ENCODE results near the gene STX16.

The STX16 gene, protein sequence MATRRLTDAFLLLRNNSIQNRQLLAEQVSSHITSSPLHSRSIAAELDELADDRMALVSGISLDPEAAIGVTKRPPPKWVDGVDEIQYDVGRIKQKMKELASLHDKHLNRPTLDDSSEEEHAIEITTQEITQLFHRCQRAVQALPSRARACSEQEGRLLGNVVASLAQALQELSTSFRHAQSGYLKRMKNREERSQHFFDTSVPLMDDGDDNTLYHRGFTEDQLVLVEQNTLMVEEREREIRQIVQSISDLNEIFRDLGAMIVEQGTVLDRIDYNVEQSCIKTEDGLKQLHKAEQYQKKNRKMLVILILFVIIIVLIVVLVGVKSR

GRCh38 chr20:58650776-58651558 is at the start of gene STX16:
STX16 (plus strand) TSS chr20:58651283; CDS start chr20:58652007, 724 bp downstream.
- peak; percentile 88 for DNase-seq

DNA sequence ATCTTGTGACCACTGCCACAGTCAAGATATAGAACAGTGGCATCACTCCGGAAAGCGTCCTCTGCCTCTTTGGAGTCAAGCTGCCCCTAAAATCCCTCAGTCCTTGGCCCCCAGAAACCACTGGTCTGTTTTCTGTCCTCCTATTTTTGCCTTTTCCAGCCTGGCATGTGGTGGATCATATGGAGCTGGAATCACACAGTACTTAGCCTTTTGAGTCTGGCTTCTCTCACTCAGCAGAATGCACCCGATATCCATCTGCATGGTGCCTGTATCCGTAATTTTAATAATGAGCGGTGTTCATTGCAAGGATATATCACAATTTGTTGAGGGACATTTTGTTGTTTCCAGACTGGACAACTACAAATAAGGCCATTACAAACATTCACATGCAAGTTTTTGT is 49.0 kb upstream of the STX16 start:
- DNase-seq = no peak

DNA sequence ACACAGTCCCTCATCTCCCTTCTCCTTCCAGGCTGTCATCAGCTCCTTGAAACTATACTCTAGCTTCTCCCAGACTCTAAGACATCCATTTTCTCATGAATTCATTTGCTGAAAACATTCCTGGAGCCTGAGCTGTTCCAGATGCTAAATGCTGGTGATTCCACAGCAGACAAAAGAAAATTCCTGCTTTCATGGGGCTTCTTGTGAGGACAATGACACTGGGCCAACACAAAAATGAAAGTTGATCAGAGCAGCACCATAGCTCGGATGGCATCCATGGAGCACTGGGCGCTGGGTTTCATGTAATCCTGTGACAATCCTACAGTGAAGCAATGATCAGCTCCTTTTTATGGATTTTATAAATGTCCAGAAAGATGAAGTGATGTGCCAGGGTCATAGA is 47.4 kb upstream of the STX16 start:
- no peak for DNase-seq

- DNase-seq = no peak
Observed at GRCh38 chr20:58604128-58604881, 46.8 kb upstream of the STX16 start.

DNA sequence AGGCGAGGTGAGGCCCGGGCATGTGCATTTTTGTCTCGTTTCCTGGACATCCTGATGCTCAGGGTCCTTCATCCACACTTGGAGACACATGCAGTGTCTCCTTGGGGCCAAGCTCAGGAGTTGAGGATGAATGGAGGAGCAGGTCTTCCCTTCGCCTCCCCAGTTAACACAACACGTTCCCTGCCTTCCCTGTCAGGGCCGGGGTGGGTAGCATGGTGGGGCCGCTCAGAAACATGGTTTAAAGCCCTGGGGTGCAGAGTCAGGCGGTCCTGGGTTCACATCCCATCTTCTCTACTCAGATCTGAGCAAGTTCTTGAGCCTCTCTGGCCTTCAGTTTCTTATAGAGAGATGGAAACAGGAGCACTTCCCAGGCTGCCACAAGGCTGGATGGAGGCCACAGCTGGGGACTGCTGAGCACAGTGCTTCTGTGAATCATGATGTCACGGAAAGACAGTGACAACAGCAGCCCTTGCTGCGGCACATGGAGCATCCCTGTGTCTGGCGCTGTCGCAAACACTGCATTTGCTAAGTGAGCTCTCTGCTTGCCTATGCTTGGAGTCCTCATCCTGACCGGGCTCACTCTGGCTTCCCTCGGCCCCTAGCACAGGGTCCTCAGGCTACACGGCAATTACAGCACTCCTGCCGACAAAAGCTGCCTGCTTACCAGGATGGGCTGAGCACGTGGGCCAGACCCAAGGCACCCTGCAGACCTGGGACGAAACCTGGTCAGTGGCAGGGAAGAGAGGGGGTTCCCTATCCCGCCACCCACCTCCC is 45.6 kb upstream of the STX16 start:
- DNase-seq = no peak

- DNase-seq = no peak
Observed at GRCh38 chr20:58606184-58606583, 44.9 kb upstream of the STX16 start.

DNA sequence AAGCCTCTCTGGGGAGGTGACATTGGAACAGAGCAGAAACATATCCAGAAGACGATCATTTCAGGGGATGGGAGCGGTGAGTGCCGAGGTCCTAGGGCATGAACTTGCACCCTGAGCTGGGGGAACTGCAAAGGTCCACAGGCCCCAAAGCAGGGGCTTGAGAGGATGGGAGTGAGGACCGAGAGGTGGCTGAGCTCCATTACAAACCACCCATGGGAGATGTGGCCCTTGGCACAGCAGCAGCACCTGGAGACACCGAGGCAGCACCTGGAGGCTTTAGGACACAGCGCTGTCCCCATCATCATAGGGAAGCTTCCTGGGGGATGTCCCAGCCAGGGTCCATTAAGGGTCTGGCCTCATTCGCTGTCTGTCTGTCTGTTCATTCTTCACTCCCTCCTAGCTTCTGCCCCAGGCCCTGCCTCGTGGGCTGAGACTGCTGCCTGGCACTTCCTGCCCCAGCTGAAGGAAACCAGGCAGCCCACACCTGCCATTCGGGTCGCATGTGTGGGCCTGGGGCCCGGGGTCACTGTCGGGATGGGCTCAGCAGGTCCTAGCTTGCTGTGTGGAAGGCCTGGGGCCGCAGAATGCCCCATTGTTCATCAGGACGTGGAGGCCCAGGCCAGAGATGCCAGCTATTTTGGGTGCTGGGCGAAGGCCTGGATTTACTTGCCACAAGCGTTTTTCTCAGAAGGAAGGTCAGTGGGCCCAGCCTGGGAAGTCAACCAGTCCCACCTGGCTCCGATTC is 42.8 kb upstream of the STX16 start:
- DNase-seq = no peak

DNA sequence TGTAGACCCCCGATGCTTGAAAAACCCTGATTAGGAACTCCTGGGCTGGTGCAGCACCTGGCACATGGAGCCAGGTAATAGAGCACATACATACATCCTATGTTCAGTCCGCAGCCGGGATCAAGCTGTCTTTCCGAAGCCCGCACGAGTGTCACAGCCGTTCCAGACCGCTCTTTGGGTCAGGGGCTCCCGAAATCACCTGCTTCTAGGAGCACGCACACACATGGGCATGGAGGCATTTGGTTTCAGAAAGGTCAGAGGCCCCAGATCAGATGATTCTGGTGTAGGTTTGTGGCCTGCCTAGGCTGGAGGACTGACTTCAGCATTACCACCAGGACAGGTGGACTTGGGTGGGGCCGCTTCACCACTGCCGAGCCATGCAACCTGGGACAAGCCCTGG is 42.1 kb upstream of the STX16 start:
- DNase-seq = no peak

GRCh38 chr20:58610071-58610800 is 40.8 kb upstream of the STX16 start:
- DNase-seq = no peak

GRCh38 chr20:58610811-58611210 is 40.3 kb upstream of the STX16 start:
- no peak for DNase-seq

- no peak for DNase-seq
Observed at GRCh38 chr20:58611236-58612030, 39.6 kb upstream of the STX16 start.

DNA sequence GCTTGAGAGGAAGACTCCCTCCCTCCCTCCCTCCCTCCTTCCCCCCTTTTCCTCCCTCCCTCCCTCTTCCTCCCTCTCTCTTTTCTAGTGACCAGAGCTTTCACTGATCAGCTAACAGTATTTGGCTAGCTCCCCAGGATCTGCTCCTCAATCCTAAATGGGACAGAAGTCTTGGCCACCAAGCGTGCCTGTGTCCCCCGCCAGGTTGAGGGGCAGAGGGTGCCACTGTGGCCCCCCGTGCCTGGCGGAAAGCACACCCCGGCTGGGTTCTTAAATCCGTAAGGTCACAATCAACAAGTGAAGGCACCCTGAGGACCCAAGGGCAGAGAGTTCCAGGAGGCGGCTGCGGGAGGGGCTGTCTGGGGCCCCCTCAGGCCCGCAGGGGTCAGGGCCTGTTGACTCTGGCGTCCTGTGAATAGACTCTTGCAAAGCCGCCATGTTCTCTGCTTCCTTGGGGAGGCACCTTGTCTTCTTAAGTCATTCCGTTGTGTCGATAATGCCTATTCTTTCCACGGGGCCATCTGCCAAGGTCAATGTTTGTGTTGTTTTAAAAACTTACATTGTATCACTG is 38.9 kb upstream of the STX16 start:
- no peak for DNase-seq

DNA sequence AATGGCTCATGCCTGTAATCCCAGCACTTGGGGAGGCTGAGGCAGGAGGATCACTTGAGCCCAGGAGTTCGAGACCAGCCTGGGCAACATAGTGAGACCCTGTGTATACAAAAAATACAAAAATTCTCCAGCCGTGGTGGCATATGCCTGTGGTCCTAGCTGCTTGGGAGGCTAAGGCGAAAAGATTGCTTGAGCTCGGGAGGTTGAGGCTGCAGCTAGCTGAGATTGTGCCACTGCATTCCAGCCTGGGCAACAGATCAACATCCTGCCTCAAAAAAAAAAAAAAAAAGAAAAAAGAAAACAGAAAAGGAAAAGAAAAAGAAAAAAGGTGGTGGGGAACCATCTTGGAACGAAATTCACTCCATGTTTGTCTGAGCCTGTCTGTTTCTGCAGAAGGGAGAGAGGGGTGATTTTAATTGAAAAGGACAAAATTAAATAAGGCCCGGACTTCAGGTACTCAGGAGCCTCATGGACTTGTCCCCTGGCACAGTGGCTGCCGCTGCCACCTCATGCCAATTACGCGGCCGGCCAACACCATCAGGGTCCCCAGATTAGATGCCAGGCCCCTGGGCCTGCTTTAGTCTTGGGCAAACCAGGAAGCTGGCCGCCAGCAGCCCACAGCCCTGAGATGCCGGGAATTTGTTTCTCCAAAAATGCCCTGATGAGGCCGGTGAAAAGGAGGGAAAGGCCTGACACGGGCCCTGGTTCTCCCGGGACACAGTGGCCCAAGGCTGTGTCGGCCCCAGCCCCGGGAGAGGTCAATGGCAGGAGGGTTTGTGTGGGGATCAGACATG is 37.8 kb upstream of the STX16 start:
- no peak for DNase-seq

DNA sequence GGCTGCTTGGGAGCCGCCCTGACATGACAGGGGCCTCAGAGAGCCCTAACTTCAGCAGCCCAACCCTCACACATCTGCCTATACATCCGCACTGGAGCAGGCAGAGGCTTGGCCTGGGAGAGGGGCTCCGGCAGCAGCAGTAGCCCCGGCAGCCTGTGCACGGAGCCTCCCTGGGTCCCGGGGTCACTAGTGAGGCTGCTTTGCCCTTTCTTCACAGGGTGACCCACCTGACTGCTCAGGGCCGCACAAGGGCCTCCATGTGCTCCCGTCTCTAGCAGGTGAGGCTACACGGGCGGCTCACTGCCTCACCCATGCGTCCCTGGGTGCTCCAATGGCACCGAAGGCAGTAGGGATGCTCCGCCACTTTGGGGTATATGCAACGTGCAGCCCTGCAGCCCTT is 36.7 kb upstream of the STX16 start:
- no peak for DNase-seq

GRCh38 chr20:58614984-58615760 is 35.9 kb upstream of the STX16 start:
- DNase-seq = no peak

GRCh38 chr20:58616411-58616810 is 34.7 kb upstream of the STX16 start:
- DNase-seq = no peak

- DNase-seq = no peak
Observed at GRCh38 chr20:58617158-58617557, 33.9 kb upstream of the STX16 start.

DNA sequence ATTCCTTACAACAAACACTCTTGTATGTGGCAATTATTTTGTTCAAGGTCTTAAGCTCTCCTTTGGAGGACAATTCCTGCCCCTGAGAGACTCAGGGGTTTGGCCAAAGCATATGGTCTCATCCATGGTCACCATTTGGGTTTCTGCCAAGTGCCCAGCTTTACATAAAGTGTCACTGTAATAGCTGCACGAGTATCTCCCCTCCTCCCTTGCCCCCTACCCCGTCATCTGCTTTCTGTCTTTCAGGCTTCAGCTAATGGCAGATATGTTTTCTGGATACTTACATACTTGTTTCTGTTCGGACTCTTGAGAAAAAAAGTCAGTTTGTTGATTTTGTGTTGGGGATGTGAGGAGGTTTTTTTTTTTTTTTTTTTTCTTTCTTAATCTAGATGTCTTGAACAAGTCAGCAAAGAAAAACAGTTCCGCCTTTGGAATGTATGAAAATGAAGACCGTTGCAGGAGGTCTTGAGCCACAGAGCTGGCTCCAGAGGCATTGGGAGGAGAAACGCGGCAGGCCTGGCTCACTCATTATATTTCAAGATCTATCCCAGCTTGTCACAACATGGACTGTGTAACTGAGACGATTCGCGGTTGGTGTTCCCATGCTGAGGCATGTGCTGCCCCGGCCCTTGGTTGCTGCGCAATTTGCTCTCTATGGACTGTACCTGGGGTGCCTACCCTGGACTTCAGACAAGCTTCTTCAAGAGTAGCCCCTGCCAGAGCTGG is 32.6 kb upstream of the STX16 start:
- DNase-seq = no peak
